ENCODE data around the gene FCRL1. TPM values are rescaled to one million over a fixed set of nuclear protein-coding genes. Genes with fewer than 3 reads are reported as not detected.

FCRL1 gene, protein sequence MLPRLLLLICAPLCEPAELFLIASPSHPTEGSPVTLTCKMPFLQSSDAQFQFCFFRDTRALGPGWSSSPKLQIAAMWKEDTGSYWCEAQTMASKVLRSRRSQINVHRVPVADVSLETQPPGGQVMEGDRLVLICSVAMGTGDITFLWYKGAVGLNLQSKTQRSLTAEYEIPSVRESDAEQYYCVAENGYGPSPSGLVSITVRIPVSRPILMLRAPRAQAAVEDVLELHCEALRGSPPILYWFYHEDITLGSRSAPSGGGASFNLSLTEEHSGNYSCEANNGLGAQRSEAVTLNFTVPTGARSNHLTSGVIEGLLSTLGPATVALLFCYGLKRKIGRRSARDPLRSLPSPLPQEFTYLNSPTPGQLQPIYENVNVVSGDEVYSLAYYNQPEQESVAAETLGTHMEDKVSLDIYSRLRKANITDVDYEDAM
- total RNA-seq (not detected in 2 replicates), polyA plus RNA-seq (not detected in 2 replicates), polyA minus RNA-seq (not detected in 2 replicates), Bru-seq, nascent RNA (not detected), BruChase-seq, experiment 1, labeled RNA remaining after a 6-hour chase (not detected), BruChase-seq, experiment 2, labeled RNA remaining after a 2-hour chase (not detected)
- not detected in 2 replicates for polyA plus RNA-seq (2011; cell fraction: cytosol; rRNA removed)
- polyA plus RNA-seq (2011; cell fraction: nucleus; rRNA removed), result not detected in 2 replicates
- polyA plus RNA-seq (2012), result not detected in 2 replicates
- not detected for polyA minus RNA-seq (2011; cell fraction: cytosol; rRNA and poly(A)+ RNA removed)
- polyA minus RNA-seq (2011; cell fraction: nucleus; rRNA and poly(A)+ RNA removed), result not detected in 2 replicates
- long read RNA-seq, result 0 reads

DNA sequence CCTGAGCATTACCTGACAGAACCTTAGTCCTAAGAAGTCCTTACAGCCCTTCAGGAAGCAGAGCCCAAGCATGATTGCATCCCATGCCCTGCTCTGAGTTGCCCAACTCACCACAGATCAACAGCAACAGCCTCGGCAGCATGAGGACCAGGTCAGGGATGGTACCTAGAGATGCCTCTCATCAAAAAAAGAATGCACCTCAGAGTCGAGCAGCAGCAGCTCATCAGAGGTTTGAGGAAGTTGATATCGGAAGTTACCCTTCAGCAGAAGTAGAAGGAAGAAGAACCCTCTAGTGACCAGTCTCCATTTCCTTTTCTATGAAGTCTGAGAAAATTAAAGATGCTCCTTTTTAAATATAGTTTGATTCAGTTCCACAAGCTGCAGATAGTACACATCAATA lies at the start of gene FCRL1:
TSS of gene FCRL1 (minus strand) at position 225 of the 400 bp plus-strand sequence. CDS start at position 142, 83 bp downstream.
- Histone ChIP-seq H3K4me2 (ENCODE audit: insufficient read depth, low read length) (no peak within 1 kb of the TSS), H3K27me3 (ENCODE audit: control insufficient read depth in 2 of 2, insufficient read depth in 2 of 2, low read length in 2 of 2) (no peaks in the 10 kb centered on the region), H2AFZ (ENCODE audit: low read depth, low read length) (no peak within 1 kb of the TSS), H3K9me1 (replicated peaks; ENCODE audit: control insufficient read depth, extremely low read depth, insufficient read depth, low read length) (no peaks in the 10 kb centered on the region), H3K36me3 (ENCODE audit: control insufficient read depth in 2 of 2, extremely low read depth in 1 of 2, insufficient read depth in 2 of 2, low read length in 2 of 2) (no peaks in the 10 kb centered on the region), H3K9me3 (replicated peaks; ENCODE audit: control insufficient read depth, insufficient read depth, low read length) (no peaks in the 10 kb centered on the region), H3K4me1 (ENCODE audit: control insufficient read depth, extremely low read depth, insufficient read depth, low read length) (no peaks in the 10 kb centered on the region), H3K79me2 (ENCODE audit: control insufficient read depth, insufficient read depth, low read length) (no peaks in the 10 kb centered on the region), H3K4me3 (replicated peaks in 1 of 3; ENCODE audit: insufficient read depth in 1 of 3, low read depth in 1 of 3, low read length in 3 of 3) (no peak within 1 kb of the TSS), H3K27ac (ENCODE audit: insufficient read depth, low read depth, low read length) (no peak within 1 kb of the TSS), H4K20me1 (replicated peaks; ENCODE audit: control insufficient read depth, extremely low read depth, insufficient read depth, low read length) (no peaks in the 10 kb centered on the region), H3K9ac (replicated peaks; ENCODE audit: extremely low read depth, insufficient read depth, low read length) (no peak within 1 kb of the TSS)
- no peak for FAIRE-seq
- no peak for DNase-seq (ENCODE audit: low read depth, low spot score)
- ChIA-PET CTCF (no interaction called here), POLR2A (no interaction called here)
- intact Hi-C loops (cut with micrococcal nuclease), result no loop called here
- TF ChIP-seq, protein P1, sequence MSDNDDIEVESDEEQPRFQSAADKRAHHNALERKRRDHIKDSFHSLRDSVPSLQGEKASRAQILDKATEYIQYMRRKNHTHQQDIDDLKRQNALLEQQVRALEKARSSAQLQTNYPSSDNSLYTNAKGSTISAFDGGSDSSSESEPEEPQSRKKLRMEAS (IDR thresholded peaks at IDR 0.05; ENCODE audit: insufficient read depth, insufficient read length), result no peak
- no peak for TF ChIP-seq GATA2 (IDR thresholded peaks at IDR 0.05; ENCODE audit: insufficient read depth, insufficient read length, low read depth, low read length)
- TF ChIP-seq JUN (IDR thresholded peaks at IDR 0.05; ENCODE audit: borderline replicate concordance, insufficient read depth, insufficient read length, low read depth), result no peak
- TF ChIP-seq MYC (IDR thresholded peaks at IDR 0.05; ENCODE audit: low read depth, low read length), result no peak
- TF ChIP-seq, protein P2, sequence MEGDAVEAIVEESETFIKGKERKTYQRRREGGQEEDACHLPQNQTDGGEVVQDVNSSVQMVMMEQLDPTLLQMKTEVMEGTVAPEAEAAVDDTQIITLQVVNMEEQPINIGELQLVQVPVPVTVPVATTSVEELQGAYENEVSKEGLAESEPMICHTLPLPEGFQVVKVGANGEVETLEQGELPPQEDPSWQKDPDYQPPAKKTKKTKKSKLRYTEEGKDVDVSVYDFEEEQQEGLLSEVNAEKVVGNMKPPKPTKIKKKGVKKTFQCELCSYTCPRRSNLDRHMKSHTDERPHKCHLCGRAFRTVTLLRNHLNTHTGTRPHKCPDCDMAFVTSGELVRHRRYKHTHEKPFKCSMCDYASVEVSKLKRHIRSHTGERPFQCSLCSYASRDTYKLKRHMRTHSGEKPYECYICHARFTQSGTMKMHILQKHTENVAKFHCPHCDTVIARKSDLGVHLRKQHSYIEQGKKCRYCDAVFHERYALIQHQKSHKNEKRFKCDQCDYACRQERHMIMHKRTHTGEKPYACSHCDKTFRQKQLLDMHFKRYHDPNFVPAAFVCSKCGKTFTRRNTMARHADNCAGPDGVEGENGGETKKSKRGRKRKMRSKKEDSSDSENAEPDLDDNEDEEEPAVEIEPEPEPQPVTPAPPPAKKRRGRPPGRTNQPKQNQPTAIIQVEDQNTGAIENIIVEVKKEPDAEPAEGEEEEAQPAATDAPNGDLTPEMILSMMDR (IDR thresholded peaks at IDR 0.05; ENCODE audit: extremely low read depth in 1 of 2, insufficient read depth in 1 of 2, low read depth in 1 of 2, low read length in 2 of 2), result no peak
- TF ChIP-seq POLR2AphosphoS5 (IDR thresholded peaks at IDR 0.05; ENCODE audit: insufficient read depth, low read depth, low read length), result no peak
- no peak for TF ChIP-seq FOS (IDR thresholded peaks at IDR 0.05; ENCODE audit: borderline replicate concordance, insufficient read depth, low read length)
- TF ChIP-seq POLR2A (IDR thresholded peaks at IDR 0.05; ENCODE audit: low read depth, low read length), result no peak
- no peak for TF ChIP-seq EZH2 (IDR thresholded peaks at IDR 0.05; ENCODE audit: borderline replicate concordance, low read depth, low read length, severe bottlenecking)
- dilution Hi-C loops (cut with MboI; ENCODE audit: extremely low pct_ligation_motif_present, low sequenced_read_pairs), result no loop called here
- no TSS peak for BruUV-seq (replicated peaks)
